K562 (cell line): ENCODE results near the gene RBMS3. TPM values are rescaled to one million over a fixed set of nuclear protein-coding genes. Genes with fewer than 3 reads are reported as not detected.

Experiments
- ATAC-seq: fragments of 200-7000 bp; cut with Tn5 transposase; 3 replicates; pipeline ENCODE4 v1.9.1; 2020; ENCODE audit warnings: moderate library complexity
- BruUV-seq: library from RNA; stranded (reverse); fragments of 400-500 nt; replicated peaks from 2 replicates; lab custom pipeline; 2021; lab: Mats Ljungman, UMichigan
- CTCF ChIA-PET: fragments of 300-600 bp; formaldehyde crosslinking; extraction: SDS; loops from one replicate; lab custom pipeline; 2021; ENCODE audit warnings: low intra/inter-chr PET ratio; lab: Yijun Ruan, JAX
- POLR2A ChIA-PET: fragments of 300-600, 350-650 bp; sonication (Branson Sonifier 250); formaldehyde crosslinking; extraction: SDS; loops from one replicate; lab custom pipeline; 2021; ENCODE audit warnings: antibody characterized with exemption, inconsistent platforms; lab: Yijun Ruan, JAX
- DNase-seq, 4 experiments: peaks; one replicate each; pipeline versions ENCODE4 v3.0.0 to v3.0.0-alpha.2; 2011 to 2018; ENCODE audit warnings: low spot score in 3 of 4, mixed read lengths in 3 of 4; ENCODE audit errors: extremely low read depth in 1 of 4
- FAIRE-seq: peaks from 2 replicates; lab custom pipeline; 2011; peaks lifted over from hg19 to GRCh38; lab: Jason Lieb, UNC
- H2AFZ ChIP-seq: 2 replicates; pipeline ENCODE4 v1.6.0; 2011; ENCODE audit warnings: low read depth, low read length, control low read depth, inconsistent platforms
- H3K27ac ChIP-seq: fragments of 200-600 bp; 3 replicates; pipeline ENCODE4 v1.8.0; 2011; ENCODE audit warnings: low read depth, mild to moderate bottlenecking, control low read depth, inconsistent platforms, low read length, moderate library complexity, mixed read lengths; ENCODE audit errors: extremely low read depth
- H3K27me3 ChIP-seq, 2 experiments: fragments of 300-600 bp in 1 of 2; 2 replicates in 1 of 2; 3 replicates in 1 of 2; pipeline versions ENCODE4 v1.6.0 to v1.8.0; 2011; ENCODE audit warnings: inconsistent platforms in 2 of 2, low read length in 2 of 2, mild to moderate bottlenecking in 1 of 2, mixed read lengths in 1 of 2, moderate library complexity in 1 of 2; ENCODE audit not compliant: control insufficient read depth in 2 of 2, insufficient read depth in 2 of 2
- H3K36me3 ChIP-seq: fragments of 300-600 bp; 3 replicates; pipeline ENCODE4 v1.8.0; 2011; ENCODE audit warnings: mild to moderate bottlenecking, low read length, inconsistent platforms; ENCODE audit not compliant: control insufficient read depth, insufficient read depth
- H3K4me1 ChIP-seq, 2 experiments: fragments of 200-600 bp in 1 of 2; replicated peaks in 1 of 2; 2 replicates in 1 of 2; 3 replicates in 1 of 2; pipeline versions ENCODE4 v1.5.1 to v1.8.0; 2011; ENCODE audit warnings: inconsistent platforms in 2 of 2, low read length in 2 of 2, mild to moderate bottlenecking in 1 of 2, mixed read lengths in 1 of 2, moderate library complexity in 1 of 2; ENCODE audit not compliant: control insufficient read depth in 2 of 2, insufficient read depth in 2 of 2
- H3K4me2 ChIP-seq: 2 replicates; pipeline ENCODE4 v1.6.1; 2011; ENCODE audit warnings: low read length, control low read depth, inconsistent platforms, mixed read lengths; ENCODE audit not compliant: insufficient read depth
- H3K4me3 ChIP-seq: fragments of 200-600 bp; sonication (generic), shearing (Covaris generic); 2 replicates; pipeline ENCODE4 v1.5.1; 2016; ENCODE audit warnings: control low read depth, inconsistent platforms
- H3K79me2 ChIP-seq: fragments of 200-600 bp; 3 replicates; pipeline ENCODE4 v1.8.0; 2011; ENCODE audit warnings: low read length, inconsistent platforms; ENCODE audit not compliant: control insufficient read depth, insufficient read depth
- H3K9ac ChIP-seq, 2 experiments: 2 replicates each; pipeline versions ENCODE4 v1.6.0 to v1.6.1; 2011; ENCODE audit warnings: low read depth in 2 of 2, low read length in 2 of 2, control low read depth in 1 of 2, inconsistent platforms in 1 of 2, mild to moderate bottlenecking in 1 of 2, mixed read lengths in 1 of 2; ENCODE audit not compliant: insufficient read depth in 1 of 2
- H3K9me1 ChIP-seq: one replicate; pipeline ENCODE4 v1.6.0; 2011; ENCODE audit warnings: inconsistent platforms, mild to moderate bottlenecking, low read length, moderate library complexity; ENCODE audit not compliant: control insufficient read depth, insufficient read depth
- H3K9me3 ChIP-seq: replicated peaks from 2 replicates; pipeline ENCODE4 v1.5.1; 2011; ENCODE audit warnings: low read depth, low read length, inconsistent platforms; ENCODE audit not compliant: control insufficient read depth, insufficient read depth
- H4K20me1 ChIP-seq: replicated peaks from 2 replicates; pipeline ENCODE4 v1.6.1; 2011; ENCODE audit warnings: low read length, inconsistent platforms, mixed read lengths; ENCODE audit not compliant: control insufficient read depth, insufficient read depth
- CC2D1A ChIP-seq: fragments of 450-650 bp; IDR thresholded peaks from 2 replicates; pipeline ENCODE4 v1.6.1; 2017; ENCODE audit warnings: mild to moderate bottlenecking
- CCAR2 ChIP-seq: fragments of 200-400 bp; formaldehyde crosslinking; IDR thresholded peaks from 2 replicates; pipeline ENCODE4 v1.6.1; 2017; ENCODE audit warnings: mild to moderate bottlenecking, low read depth, low read length
- HDGF ChIP-seq: fragments of 450-650 bp; IDR thresholded peaks from 2 replicates; pipeline ENCODE4 v1.6.1; 2016
- IRF1 ChIP-seq: sonication (generic); formaldehyde crosslinking; IDR thresholded peaks from 2 replicates; pipeline ENCODE4 v1.8.0; 2022; ENCODE audit warnings: missing genetic modification reagents, mild to moderate bottlenecking, borderline replicate concordance
- ZBTB49 ChIP-seq: sonication (generic); formaldehyde crosslinking; IDR thresholded peaks from 2 replicates; pipeline ENCODE4 v1.8.0; 2022; ENCODE audit warnings: missing genetic modification reagents, mild to moderate bottlenecking, borderline replicate concordance
- in situ Hi-C: fragments of 300-500 bp; cut with MboI; formaldehyde crosslinking; loops from 4 replicates; pipeline ENCODE4 v1.15.0; 2018; ENCODE audit warnings: inconsistent platforms, mixed read lengths
- intact Hi-C: fragments of 100-400 bp; cut with micrococcal nuclease; formaldehyde crosslinking; loops from 2 replicates; pipeline ENCODE4 v1.14.2; 2022
- polyA plus RNA-seq, 8 experiments: library from polyadenylated mRNA; depleted of rRNA in 4 of 8; stranded (reverse) in 5 of 8; unstranded in 3 of 8; fragments of >200 nt; fragmentation: Nextera tagmentation in 2 of 8; fragmentation: Illumina TruSeq in 1 of 8; extraction: Ambion mirVana in 2 of 8; extraction: Trizol in 1 of 8; gene quantifications; 2 replicates each; pipeline versions ENCODE4 v1.2.1 to v1.2.3, GENCODE V29; 2011 to 2014; ENCODE audit warnings: inconsistent platforms in 1 of 8, missing spikeins in 1 of 8
- total RNA-seq, 7 experiments: library from RNA; depleted of rRNA in 6 of 7; stranded (reverse); fragments of >200 nt in 6 of 7; fragmentation: Illumina TruSeq in 2 of 7; extraction: Trizol in 2 of 7; gene quantifications; 2 replicates each; pipeline versions ENCODE4 v1.2.1 to v1.2.3, GENCODE V29; 2011 to 2021; ENCODE audit warnings: low replicate concordance in 1 of 7
- TF ChIP-seq, protein P1 (sequence below): IDR thresholded peaks from 2 replicates; pipeline ENCODE4 v1.6.1; 2011; ENCODE audit not compliant: insufficient read length; ENCODE audit errors: extremely low read depth

RBMS3 gene
- total and polyA plus RNA-seq, 9 of the 15 experiments (the other 6 are each of a cell fraction or from before 2014, with no cell fraction given): 0.20 TPM; not detected in 8

DNA sequence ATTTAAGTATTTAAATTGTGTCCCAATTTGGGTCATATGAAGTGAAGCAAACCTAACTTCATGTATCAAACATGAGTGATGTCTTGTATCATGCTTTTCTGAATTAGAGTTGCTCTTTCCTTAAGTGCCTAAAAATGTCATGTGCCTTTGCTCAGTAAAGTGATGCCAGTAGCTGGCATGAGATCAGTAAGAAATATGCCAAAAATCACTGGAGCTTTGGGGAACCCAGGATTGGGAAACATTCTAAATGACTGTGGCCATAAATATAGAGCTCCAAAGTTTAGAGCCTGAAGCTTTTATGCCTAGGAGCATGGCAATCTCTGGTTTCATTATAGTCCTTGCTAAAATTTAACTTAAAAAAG is 33.8 kb downstream of the RBMS3 start:
- CTCF ChIA-PET: no interaction called here
- Histone ChIP-seq H3K79me2 (no peaks in the 10 kb centered on the region), H3K9me1 (no peaks in the 10 kb centered on the region), H3K36me3 (no peaks in the 10 kb centered on the region), H3K9ac (no peak overlapping the region), H3K4me2 (no peak overlapping the region), H3K4me1 (no peaks in the 10 kb centered on the region), H3K27ac (no peak overlapping the region), H3K27me3 (no peaks in the 10 kb centered on the region), H3K9me3 (no peaks in the 10 kb centered on the region), H2AFZ (no peak overlapping the region), H3K4me3 (no peak overlapping the region), H4K20me1 (no peaks in the 10 kb centered on the region)
- intact Hi-C loops: no loop called here
- TF ChIP-seq, protein P1, sequence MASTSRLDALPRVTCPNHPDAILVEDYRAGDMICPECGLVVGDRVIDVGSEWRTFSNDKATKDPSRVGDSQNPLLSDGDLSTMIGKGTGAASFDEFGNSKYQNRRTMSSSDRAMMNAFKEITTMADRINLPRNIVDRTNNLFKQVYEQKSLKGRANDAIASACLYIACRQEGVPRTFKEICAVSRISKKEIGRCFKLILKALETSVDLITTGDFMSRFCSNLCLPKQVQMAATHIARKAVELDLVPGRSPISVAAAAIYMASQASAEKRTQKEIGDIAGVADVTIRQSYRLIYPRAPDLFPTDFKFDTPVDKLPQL: no peak
- TF ChIP-seq CC2D1A: no peak
- TF ChIP-seq ZBTB49: no peak
- no peak for TF ChIP-seq CCAR2
- TF ChIP-seq HDGF: no peak
- no peak for TF ChIP-seq IRF1 (CRISPR knock-in tag)
- DNase-seq (no peak), ATAC-seq (no peak), FAIRE-seq (no peak)
- POLR2A ChIA-PET: no interaction called here
- no TSS peak for BruUV-seq
- in situ Hi-C loops: no loop called here
